CD4-positive, alpha-beta T cell treated with Interleukin-15 for 1 hour (primary cell): ENCODE data around the gene ATL3.
"Not testable (repeated sequence)": the region's sequence is repeated elsewhere in the genome, so short reads cannot be mapped to it uniquely, and the experiment has no call there.

Experiments
- DNase-seq: peaks from one replicate; pipeline ENCODE4 v3.0.0-alpha.2; 2020

ATL3 gene

GRCh38 chr11:63581224-63581623 is 90.0 kb downstream of the ATL3 start:
- DNase-seq: not testable (repeated sequence)

DNA sequence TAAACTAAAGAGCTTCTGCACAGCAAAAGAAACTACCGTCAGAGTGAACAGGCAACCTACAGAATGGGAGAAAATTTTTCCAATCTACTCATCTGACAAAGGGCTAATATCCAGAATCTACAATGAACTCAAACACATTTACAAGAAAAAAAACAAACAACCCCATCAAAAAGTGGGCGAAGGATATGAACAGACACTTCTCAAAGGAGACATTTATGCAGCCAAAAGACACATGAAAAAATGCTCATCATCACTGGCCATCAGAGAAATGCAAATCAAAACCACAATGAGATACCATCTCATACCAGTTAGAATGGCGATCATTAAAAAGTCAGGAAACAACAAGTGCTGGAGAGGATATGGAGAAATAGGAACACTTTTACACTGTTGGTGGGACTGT is 92.3 kb downstream of the ATL3 start:
- DNase-seq: not testable (repeated sequence)

- no peak for DNase-seq
Observed at GRCh38 chr11:63574856-63575602, 96.1 kb downstream of the ATL3 start.
